GM12864 (cell line): Measurements from ENCODE around the gene MFGE8.

ENCODE experiments used
- DNase-seq: peaks from one replicate; pipeline ENCODE4 v3.0.0-alpha.2; 2011; ENCODE audit warnings: low read depth
- H3K4me3 ChIP-seq: 2 replicates; pipeline ENCODE4 v1.5.1; 2011; ENCODE audit warnings: mild to moderate bottlenecking, low read depth, low read length, control low read depth
- CTCF ChIP-seq: IDR thresholded peaks from 2 replicates; pipeline ENCODE4 v1.5.1; 2011; ENCODE audit warnings: low read depth, mild to moderate bottlenecking, moderate library complexity, low read length, control low read depth, inconsistent platforms; ENCODE audit errors: missing control alignments

Gene MFGE8

GRCh38 chr15:88897456-88898194 is 15.6 kb downstream of the MFGE8 start:
- no peak for DNase-seq
- no peak overlapping the region for H3K4me3 ChIP-seq
- TF ChIP-seq CTCF: peak; percentile 27

- H3K4me3 ChIP-seq: no peak overlapping the region
- no peak for DNase-seq
- TF ChIP-seq CTCF: no peak
These were observed 16.1 kb downstream of the MFGE8 start for GRCh38 chr15:88897142-88897455.

GRCh38 chr15:88896333-88897033 is 16.7 kb downstream of the MFGE8 start:
- no peak for DNase-seq
- no peak for TF ChIP-seq CTCF
- no peak overlapping the region for H3K4me3 ChIP-seq

GRCh38 chr15:88894819-88895767 is 18.1 kb downstream of the MFGE8 start, which contains the start of gene HAPLN3:
Gene HAPLN3 (minus strand): TSS chr15:88895544. CDS start chr15:88887298, 8,246 bp downstream.
- DNase-seq: no peak
- peak within 1 kb of the TSS; percentile 44 for H3K4me3 ChIP-seq

GRCh38 chr15:88894348-88894818 is 18.8 kb downstream of the MFGE8 start:
- TF ChIP-seq CTCF: peak; percentile 85
- peak overlapping the region; percentile 44; the same call in 1 of the 2 replicates for H3K4me3 ChIP-seq
- DNase-seq: no peak

More at GRCh38 chr15:88894819-88895767, 18.1 kb downstream of the MFGE8 start, which contains the start of gene HAPLN3:
- TF ChIP-seq CTCF: no peak

- TF ChIP-seq CTCF: no peak
- DNase-seq: no peak
- H3K4me3 ChIP-seq: no peak overlapping the region
These were observed 21.5 kb downstream of the MFGE8 start for GRCh38 chr15:88891540-88892254.
